ENCODE results near the gene RALGPS2.
"Not testable (repeated sequence)": the region's sequence is repeated elsewhere in the genome, so short reads cannot be mapped to it uniquely, and the experiment has no call there.

Gene RALGPS2

DNA sequence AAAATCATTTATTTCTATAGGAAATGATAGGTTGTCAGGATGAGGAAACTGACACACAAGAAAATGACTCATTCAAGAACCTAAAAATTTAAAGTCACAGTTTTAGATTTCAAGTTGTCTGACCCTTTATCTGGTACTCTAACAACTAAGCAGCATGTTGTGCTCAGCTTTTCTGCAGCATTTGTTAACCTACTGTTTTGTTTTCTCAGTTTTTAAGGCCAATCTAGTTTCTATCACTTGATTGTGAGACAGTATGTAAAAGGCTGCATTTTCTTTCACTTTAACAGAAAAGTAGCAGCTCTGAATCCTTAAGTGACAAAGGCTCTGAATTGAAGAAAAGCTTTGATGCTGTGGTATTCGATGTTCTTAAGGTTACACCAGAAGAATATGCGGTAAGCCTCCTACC lies 59.1 kb downstream of the RALGPS2 start:
- DNase-seq: no peak

DNA sequence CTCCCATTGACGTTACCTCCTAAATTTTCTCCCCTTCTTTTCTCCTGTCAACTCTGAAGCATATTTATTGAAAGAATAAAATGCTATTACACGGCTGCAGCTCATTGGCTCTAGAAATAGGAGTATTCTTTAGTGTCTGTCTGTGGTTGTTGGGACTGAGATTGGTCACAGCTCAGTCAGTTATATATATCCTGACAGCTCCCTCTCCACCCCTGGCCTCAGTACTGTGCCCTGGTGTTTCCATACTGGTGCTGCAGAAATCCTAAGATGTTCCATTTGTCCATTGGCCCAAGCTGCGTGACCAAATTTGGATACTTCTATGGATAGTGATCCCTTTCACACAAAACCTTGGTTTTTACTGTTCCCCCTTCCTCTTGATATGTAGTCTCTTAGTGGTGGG lies 67.3 kb downstream of the RALGPS2 start:
- no peak for DNase-seq

DNA sequence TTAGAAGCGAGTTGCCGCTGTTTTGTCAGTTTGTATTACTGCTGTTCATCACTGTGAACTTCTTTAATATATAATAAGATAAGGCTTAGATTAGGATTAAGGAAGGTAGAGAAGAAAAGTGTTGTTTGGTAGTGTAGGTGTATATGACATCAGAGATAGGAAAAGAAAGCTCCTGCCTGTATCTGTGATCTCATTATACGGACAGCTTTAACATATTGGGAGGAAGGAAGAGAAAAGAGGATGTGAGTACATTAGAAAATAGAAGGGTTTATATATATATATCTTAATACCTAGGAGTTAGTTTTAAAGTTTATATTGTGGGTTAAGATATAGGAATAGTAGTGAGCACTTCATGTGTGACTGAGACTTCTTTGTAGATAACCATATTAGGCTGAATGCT lies 71.0 kb downstream of the RALGPS2 start:
- no peak for DNase-seq

DNA sequence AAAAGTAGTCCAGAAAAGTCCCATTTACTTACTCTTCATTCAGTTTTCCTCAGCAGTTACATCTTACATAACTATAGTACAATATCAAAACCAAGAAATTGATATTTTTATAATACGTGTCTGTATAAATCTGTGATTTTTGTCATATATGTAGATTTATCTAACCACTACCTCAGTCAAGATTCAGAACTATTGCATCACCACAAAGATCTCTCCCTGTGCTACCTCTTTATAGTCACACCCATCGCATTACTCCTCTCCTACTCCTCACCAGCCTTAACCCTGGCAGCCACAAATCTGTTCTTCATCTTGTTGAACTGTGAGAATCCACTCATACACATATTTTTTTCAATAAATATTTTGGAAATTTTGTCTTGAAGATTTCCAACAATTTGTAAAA lies 72.5 kb downstream of the RALGPS2 start:
- DNase-seq: no peak

DNA sequence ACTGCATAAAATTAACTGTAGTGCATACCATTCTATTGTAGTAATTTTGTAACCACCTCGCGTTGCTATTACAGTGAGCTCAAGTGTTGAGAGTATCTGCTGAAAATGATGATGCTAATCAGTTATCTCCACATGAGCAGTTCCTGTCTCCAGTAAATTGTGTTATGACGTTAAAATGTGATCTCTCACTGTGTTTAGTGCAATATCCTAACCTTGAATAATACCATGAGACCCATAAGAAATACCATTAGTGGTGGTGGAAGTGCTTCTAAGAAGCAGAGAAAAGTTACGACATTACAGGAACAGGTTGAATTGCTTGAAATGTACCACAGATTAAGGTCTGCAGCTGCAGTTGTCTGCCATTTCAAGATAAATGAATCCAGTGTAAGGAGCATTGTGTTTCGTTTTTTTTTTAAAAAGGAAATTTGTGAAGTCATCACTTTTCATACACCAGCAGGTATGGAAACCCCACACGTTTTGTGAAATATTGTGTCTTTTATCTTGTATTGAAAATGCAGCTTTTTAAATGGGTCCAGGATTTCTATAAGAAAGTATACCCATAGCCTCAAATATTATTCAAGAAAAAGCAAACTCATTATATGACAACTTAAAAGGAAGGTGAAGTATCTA lies 73.3 kb downstream of the RALGPS2 start:
- no peak for DNase-seq

DNA sequence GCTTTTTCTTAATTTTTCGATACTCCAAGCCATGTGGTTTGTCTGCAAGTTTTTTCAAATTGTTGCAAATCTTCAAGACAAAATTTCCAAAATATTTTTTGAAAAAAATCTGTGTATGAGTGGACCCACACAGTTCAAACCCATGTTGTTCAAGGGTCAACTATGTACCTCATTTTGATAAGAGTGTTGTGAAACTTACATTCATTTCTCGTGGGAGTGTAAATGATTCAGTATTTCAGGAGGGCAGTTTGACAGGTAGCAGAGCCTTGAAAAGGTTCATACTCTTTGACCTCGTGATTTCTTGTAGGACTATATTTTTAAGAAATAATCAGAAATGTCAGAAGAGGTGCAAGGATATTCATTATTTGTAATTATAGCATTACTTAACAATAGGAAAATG lies 77.8 kb downstream of the RALGPS2 start:
- DNase-seq: no peak

DNA sequence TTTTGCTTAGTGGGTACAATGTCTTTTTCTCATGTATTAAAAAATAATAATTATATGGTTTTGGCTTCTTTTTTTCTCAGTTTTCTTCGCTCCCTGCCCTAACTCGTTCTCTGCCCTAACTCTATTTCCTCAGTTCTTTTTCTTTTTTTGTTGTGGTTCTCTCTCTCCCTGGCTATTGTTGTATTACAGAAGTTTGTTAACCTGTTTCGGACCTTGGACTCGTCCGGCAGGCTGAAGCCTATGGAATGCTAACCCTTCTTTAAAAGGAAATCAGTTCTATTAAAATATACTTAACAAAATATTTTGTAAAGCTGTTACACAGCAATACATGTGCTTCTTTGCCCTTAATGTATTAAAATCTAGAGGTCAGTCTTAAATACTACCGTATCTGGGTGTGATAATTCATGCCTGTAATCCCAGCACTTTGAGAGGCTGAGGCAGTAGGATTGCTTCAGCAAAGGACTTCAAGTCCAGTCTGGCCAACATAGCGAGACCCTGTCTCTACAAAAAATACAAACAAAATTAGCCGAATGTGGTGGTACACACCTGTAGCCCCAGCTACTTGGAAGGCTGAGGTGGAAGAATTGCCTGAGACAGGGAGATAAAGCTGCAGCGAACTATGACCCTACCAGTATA lies 81.7 kb downstream of the RALGPS2 start:
- no peak for DNase-seq

DNA sequence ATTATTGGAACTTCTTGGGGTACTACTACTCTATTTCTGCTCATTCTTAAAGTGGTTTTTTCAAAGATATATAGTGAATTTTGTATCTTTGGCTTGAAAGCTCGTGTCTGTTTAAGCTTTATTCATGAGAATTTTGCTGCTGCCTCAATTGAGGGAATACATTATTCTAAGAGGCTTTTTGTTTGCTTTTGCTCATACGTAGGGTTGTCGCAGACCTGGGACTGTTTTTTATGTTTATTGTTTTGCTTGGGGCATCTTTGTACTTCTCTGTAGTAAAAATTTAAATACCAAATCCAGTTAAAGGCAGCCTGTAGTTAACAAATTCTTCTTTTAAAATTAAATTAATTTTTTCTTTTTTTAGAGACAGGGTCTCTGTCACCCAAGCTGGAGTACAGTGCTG lies 83.5 kb downstream of the RALGPS2 start:
- no peak for DNase-seq

DNA sequence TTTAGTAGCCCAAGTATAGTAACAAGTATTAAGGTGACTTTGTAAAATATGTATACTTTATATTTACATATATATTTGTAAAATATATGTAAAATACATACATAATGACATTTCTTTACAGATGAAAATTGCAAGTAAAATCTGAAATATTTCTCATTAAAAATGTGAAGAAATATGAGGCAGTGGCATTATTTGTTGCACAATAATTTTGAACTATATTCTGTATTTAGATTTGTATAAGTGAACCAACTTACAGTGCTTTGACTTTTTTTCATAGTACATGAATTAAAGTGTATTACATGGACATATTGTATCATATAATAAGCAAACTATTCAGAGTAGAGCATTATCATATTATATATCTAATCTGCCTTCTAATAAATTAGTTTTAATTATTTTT lies 85.5 kb downstream of the RALGPS2 start:
- no peak for DNase-seq

DNA sequence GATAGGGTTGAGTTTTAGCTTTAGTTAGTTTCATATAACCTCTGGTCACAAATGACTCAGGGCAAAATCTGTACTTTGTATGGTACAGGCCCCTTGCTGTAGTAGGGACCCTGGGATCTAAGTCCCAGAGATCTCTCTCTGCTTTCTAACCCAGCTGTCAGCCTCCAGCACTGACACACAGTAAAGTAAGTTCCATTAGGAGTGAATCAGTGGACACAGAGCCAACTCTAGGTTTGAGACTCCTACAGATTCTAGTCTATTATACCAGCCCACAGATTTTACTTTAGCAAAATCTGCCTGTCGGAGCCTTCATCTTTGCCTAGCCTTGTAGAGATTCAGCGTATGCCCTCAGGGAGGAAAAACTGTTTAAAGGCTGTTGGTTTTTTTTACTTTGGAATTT lies 93.4 kb downstream of the RALGPS2 start:
- DNase-seq: no peak

DNA sequence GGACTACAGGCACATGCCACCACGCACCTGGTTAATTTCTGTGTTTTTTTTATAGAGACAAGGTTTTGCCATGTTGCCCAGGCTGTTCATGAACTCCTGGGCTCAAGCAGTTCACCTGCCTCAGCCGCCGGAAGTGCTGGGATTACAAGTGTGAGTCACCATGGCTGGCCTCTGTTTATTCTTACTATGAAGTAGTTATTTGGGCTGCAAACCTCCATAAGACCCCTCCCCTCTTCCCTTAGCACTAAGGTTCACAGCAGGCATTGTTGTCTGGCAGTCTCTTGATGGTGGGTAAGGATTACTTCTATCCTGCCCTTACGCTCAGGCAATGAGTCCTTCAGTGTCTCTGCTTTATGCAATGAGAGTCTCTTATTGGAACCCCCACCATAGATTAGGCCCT lies 94.1 kb downstream of the RALGPS2 start:
- DNase-seq: no peak

DNA sequence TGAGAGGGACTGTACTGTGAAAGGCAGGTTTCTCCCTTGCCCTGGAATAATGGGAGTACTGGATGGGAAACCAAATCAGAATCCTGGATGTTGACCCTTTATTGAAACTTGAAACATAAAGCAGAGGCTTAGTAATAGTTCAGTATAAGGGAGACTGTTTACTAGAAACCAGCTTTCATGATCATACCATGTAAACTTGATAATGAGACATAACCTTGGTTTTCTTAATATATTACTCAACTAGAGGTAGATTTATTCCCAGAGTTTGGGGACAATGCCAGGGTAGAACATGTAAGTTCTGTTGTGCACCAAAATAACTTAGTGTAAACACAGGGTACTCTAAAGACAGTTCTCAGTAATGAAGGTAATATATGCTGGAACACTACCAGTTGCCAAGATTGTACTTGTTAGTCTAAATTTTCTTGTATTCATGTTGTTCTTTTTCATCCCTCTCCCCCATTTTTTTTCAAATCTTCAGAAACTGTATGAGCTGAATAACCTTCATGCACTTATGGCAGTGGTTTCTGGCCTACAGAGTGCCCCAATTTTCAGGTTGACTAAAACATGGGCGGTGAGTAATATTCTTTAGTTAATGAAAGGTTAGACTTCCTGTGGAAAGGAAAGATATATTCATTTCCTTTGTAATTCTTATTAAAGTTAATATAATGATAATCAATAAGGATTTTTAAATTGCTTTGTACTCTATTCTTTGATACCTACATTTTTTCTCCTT lies 96.3 kb downstream of the RALGPS2 start:
- no peak for DNase-seq

DNA sequence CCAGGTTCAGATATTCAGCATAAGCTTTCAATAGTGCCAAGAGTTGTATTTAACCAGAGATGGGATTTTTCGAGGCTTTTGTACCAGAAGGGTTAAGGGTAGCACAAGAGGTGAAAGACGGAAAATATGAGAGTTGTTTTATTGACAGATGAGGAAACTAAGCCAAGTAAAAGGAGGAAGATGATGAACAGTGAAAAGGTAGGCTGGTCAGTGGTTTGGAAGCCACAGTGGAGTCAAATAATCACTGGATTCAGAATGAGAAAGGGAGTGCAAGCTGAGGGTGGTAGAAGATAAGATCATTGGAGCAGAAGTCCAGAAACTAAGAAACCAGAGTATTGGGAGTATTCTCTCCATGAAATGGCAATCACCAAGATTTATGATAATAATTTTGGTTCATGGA lies 100.1 kb downstream of the RALGPS2 start:
- no peak for DNase-seq

DNA sequence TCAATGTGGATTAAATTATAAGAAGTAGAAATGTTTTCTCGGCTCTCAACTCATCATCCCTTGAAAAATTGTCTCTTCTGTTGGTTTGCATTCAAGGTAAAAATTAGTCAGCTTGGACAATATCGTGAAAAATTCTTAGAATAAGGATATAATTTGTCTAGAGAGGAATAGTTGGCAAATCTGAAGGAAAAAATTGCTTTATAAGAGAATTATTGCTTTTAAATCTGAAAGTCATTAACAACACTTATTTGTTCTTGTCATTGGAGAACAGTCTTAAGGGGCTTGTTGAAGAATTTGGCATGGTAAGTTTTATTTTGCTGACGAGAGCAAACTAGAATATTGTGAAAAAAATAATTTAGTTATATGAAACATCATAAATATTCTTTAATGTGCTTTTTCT lies 119.4 kb downstream of the RALGPS2 start:
- no peak for DNase-seq

DNA sequence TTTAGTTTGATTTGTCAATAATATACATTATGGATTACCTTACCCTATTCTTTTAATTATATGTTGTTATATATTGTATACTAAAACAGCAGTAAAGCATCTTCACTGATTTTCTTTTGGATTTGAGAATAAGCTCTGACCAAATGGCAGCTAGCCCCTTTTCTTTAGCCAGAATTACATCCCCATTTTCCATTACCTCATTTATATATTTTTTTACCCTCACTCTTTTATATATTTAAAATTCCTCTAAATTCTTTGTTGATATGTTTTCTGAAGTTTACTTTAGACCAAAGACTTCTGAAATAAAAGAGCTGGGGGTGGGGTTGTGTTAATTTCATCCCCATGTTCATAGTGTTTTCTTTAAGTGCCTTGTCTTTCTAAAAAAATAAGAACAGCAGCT lies 121.3 kb downstream of the RALGPS2 start:
- DNase-seq: no peak

DNA sequence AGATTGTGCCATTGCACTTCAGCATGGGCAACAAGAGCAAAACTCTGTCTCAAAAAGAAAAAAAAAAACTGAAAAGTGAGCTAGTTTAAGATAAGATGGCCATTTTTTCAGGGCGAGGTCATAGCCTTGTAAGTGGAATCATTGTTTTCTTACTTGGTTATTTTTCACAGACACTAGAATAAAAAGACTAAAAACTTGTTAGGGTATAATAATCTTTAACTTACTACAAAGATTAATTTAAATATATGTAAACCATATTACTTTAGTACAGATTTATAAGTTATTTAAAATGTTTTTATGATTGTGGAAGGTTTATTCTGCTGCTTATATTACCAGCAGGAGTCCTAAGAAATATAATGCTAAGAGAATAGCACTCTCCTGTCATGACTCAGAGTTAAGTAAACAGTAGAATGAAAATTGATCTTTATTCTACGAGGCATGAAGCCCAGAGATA lies 122.4 kb downstream of the RALGPS2 start:
- DNase-seq: no peak

DNA sequence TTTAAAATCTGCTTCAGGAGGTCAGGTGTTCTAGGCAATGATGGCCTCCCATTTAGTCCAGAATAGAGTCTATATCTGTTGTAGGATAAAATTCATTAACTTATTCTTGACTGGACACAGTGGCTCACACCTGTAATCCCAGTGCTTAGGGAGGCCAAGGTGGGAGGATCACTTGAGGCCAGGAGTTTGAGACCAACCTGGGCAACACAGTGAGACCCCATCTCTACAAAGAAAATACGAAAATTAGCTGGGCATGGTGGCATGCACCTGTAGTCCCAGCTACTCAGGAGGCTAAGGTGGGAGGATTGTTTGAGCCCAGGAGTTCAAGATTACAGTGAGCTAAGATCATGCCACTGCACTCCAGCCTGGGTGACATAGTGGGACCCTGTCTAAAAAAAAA lies 122.9 kb downstream of the RALGPS2 start:
- not testable (repeated sequence) for DNase-seq

DNA sequence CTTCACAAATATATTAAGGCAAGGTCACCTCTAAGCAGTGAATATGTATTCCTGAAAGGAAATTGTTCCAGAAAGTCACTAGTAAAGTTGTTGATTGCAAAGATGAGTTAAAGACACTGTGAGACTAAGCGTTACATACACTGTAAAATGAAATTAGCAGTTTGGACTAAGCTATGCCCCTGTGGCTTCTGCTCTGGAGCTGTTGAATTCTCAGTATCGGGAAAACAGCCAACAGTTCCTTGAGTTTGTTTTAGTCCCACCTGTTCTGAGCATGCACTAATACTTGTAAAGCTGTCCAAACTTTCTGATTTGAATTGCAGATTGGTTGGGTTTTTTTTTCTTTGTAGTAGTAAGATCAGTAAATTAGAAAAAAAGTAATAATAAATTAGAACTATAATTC lies 124.9 kb downstream of the RALGPS2 start:
- DNase-seq: no peak

DNA sequence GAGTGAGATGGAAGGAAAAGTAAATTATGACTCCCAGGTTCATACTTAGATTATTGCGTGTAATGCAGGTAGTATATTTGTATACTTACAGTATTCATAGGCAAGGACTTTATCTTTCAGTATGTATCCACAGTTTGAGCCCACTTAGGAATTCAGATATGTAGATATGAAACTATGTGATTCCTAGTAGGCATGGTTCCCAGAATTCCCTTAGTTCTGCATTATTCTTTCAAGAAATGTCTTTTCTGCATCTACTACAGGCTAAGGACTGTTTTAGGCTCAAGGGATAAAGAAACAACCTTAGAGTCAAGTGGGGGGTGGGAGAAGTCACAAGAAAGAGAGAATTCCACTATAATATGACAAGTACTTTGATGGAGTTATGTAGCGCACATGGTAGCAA lies 132.1 kb downstream of the RALGPS2 start:
- no peak for DNase-seq

DNA sequence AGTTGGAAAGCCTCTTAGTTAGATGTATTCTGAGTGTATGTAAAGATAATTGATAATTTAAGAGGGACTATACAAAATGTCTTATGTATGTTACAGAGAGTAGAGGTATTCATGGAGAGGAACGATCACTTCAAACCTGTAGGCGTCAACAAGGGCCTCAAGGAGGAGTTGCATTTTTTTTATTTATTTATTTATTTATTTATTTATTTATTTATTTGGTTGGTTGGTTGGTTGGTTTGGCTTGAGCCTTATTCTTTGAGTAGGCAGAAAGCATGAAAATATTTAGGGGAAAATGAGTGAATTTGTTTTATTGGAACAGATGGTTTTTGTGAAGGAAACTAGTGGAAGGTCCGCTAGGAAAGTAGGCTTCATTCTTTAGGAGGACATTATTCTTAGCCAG lies 137.4 kb downstream of the RALGPS2 start:
- DNase-seq: no peak

DNA sequence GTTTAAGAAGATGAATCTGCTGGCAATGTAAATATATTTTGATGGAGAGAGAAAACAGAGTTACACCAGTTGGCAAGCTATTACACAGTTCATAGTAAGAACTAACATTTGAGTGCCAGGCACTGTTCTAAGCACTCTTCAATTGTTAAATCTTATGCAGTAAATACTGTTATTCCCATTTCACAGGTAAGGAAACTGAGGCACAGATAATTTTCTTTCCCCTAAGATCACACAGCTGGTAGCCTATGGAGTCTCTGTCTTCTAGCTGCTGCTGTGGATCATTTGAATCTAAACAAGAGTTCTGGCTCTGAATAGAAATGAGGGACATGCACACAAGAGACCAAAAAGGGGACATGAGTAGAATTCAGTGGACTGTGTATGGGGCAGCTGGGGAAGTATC lies 137.8 kb downstream of the RALGPS2 start:
- DNase-seq: no peak

DNA sequence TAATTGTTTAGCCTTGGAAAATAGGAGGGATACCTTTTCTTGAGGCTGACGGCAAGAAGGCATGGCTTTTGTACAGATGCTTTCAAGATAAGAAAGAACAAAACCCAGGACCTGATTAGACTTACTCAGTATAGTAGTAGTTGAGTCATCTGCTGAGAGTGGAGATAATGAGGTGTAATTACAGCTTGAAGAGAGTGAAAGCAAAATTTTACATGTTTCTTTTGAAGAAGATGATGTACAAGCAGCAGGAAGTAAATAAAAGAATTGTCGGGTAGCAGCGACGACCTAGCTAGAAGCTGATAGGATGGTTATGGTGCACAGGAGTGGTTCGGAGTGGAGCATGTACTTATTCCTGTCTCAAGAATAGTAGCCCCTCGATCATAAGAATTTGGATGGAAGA lies 139.3 kb downstream of the RALGPS2 start:
- no peak for DNase-seq

DNA sequence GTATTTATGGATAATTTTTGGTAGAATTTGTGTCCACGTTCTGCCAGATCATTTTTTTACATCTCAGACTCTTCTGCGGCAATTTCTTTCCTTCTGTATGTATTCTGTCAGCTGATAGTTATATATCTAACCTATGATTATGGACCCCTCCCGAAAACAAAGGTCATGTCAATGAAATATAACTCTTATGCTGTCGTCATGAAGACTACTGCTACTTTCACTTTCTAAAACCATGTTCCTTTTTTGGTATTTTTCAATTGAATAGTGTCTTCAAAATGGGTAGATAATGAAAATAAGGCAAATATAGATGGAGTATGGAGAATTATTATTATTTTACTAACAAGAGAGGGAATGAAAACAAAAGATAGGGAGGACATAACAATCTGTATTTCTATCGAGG lies 142.6 kb downstream of the RALGPS2 start:
- no peak for DNase-seq

DNA sequence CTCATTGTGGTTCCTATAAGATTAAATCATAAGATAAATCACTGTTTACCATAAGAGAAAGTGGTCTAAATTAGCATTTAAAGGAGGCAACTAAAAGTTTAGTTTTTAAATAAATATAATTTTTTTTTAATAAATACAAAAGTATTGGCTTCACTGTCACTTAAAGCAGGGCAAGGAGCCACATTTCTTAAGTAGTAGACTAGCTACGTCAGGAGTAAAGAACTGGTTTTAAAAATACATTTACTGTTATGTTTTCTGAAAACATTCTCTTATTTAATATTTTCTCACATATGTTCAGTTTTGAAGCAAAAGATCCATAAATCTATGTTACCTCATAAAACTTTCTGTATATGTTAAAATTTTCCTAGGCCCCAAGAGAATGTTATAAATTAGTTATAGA lies 143.7 kb downstream of the RALGPS2 start:
- no peak for DNase-seq

Measured in 8988T (cell line).